ENCODE data around the gene LRRC34. TPM values are rescaled to one million over a fixed set of nuclear protein-coding genes. Genes with fewer than 3 reads are reported as not detected.

The LRRC34 gene
- total RNA-seq, 1 experiment from 2014 or later: not detected

DNA sequence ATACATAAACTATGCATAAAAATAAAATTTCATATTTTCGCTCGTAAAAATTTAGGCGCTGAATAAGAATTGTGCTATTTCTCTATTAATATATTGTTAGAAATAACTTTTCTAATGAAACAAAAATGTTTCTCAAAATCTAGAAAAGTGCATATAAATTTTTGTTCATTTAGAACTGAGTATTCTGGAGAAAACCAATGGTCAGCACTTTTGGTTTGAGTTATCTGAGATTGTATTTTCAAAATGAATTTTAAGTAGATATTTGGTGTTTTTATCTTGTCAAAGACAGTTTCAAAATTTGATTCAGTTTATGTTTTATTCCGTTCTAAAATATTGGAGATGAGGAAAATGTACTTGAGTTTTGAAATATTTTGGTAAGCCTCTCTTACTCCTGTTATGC is 25.6 kb downstream of the LRRC34 start:
- Mint-ChIP-seq H3K27ac (ENCODE audit: unreplicated experiment) (no peak overlapping the region), H3K4me3 (ENCODE audit: unreplicated experiment) (no peak overlapping the region), H3K27me3 (ENCODE audit: insufficient read depth, unreplicated experiment) (no peaks in the 10 kb centered on the region), H3K9me3 (ENCODE audit: unreplicated experiment) (no peaks in the 10 kb centered on the region), H3K4me1 (ENCODE audit: low read depth, unreplicated experiment) (no peaks in the 10 kb centered on the region), H3K36me3 (ENCODE audit: insufficient read depth, unreplicated experiment) (peaks cover 24% of the 10 kb centered on the region)
- TF ChIP-seq, protein P1, sequence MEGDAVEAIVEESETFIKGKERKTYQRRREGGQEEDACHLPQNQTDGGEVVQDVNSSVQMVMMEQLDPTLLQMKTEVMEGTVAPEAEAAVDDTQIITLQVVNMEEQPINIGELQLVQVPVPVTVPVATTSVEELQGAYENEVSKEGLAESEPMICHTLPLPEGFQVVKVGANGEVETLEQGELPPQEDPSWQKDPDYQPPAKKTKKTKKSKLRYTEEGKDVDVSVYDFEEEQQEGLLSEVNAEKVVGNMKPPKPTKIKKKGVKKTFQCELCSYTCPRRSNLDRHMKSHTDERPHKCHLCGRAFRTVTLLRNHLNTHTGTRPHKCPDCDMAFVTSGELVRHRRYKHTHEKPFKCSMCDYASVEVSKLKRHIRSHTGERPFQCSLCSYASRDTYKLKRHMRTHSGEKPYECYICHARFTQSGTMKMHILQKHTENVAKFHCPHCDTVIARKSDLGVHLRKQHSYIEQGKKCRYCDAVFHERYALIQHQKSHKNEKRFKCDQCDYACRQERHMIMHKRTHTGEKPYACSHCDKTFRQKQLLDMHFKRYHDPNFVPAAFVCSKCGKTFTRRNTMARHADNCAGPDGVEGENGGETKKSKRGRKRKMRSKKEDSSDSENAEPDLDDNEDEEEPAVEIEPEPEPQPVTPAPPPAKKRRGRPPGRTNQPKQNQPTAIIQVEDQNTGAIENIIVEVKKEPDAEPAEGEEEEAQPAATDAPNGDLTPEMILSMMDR (IDR thresholded peaks at IDR 0.05; ENCODE audit: insufficient read depth in 1 of 2, low read depth in 1 of 2, low read length in 1 of 2, severe bottlenecking in 1 of 2, unreplicated experiment in 1 of 2): no peak
- POLR2A ChIA-PET: no interaction called here
- no peaks in the 10 kb centered on the region; the same call in 1 of the 2 replicates for H3K36me3 ChIP-seq (ENCODE audit: control insufficient read depth, insufficient read depth, low read length)
- no TSS peak for BruUV-seq (replicated peaks)
- no peaks in the 10 kb centered on the region for H3K4me1 ChIP-seq
- H3K9me3 ChIP-seq: no peaks in the 10 kb centered on the region
- no peaks in the 10 kb centered on the region for H3K27me3 ChIP-seq (replicated peaks; ENCODE audit: control insufficient read depth, insufficient read depth, low read length)
- no peak overlapping the region for H3K4me3 ChIP-seq (ENCODE audit: low read depth, low read length)
- intact Hi-C loops (cut with micrococcal nuclease; ENCODE audit: unreplicated experiment): no loop called here
- no peak for DNase-seq
- CTCF ChIA-PET: no interaction called here

DNA sequence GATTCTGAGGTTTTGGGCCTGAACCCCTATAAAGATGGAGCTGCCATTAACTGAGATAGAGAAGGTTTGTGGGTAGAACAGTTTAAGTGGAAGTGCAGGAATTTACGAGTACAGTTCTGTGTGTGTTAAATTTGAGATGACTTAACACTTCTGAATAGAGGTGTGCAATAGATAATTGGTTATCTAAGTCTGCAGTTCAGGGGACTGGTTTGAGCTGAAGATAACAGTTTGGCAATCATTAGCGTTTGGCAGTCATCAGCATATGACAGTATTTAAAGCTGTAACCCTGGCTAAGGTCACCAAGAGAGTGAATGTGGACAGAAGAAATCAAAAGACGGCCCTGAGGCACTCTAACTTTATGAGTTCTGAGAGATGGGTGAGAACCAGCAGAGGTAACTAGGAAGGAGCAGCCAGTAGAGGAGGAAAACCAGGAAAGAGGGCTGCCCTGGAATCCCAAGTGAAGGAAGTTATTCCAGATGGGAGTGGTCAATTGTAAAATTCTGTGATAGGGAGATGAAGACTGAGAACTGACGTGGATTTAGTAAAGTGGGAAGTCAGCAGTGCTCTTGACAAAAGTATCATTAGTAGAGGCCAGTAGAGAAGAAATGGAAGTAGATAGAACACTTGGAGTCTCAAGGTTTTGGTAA is 31.4 kb downstream of the LRRC34 start:
- no peaks in the 10 kb centered on the region for H3K9me3 Mint-ChIP-seq (ENCODE audit: unreplicated experiment)
- H3K4me1 Mint-ChIP-seq (ENCODE audit: low read depth, unreplicated experiment): no peaks in the 10 kb centered on the region
- no peaks in the 10 kb centered on the region for H3K27me3 Mint-ChIP-seq (ENCODE audit: insufficient read depth, unreplicated experiment)
- no peaks in the 10 kb centered on the region for H3K27me3 ChIP-seq (replicated peaks; ENCODE audit: control insufficient read depth, insufficient read depth, low read length)
- CTCF ChIA-PET: no interaction called here
- TF ChIP-seq, protein P1 (IDR thresholded peaks at IDR 0.05; ENCODE audit: insufficient read depth in 1 of 2, low read depth in 1 of 2, low read length in 1 of 2, severe bottlenecking in 1 of 2, unreplicated experiment in 1 of 2): no peak
- POLR2A ChIA-PET: no interaction called here
- no peak overlapping the region for H3K4me3 ChIP-seq (ENCODE audit: low read depth, low read length)
- no TSS peak for BruUV-seq (replicated peaks)
- no peaks in the 10 kb centered on the region; the same call in 1 of the 2 replicates for H3K36me3 ChIP-seq (ENCODE audit: control insufficient read depth, insufficient read depth, low read length)
- DNase-seq: no peak
- no peaks in the 10 kb centered on the region for H3K4me1 ChIP-seq
- no peaks in the 10 kb centered on the region for H3K9me3 ChIP-seq
- no peak overlapping the region for H3K4me3 Mint-ChIP-seq (ENCODE audit: unreplicated experiment)
- no peak overlapping the region for H3K27ac Mint-ChIP-seq (ENCODE audit: unreplicated experiment)
- peaks cover 57% of the 10 kb centered on the region for H3K36me3 Mint-ChIP-seq (ENCODE audit: insufficient read depth, unreplicated experiment)
- intact Hi-C loops (cut with micrococcal nuclease; ENCODE audit: unreplicated experiment): no loop called here

DNA sequence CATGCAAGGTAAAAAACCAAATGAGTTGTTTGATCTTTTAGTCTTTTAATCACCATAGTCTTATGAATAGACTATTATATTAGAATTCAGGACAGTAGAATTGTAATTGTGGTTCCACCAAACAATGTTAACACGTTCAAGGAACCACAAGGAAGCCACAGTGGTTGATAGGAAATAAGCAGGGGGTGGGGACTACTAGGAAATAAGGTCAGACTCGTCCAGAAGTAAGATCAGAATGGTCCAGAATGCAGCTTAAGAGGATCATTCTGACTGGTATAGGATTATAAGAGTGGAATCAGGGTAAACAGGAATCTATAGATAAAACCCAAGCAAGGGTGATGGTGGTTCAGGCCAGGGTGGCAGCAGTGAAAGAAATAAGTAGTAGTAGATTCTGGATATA is 32.0 kb downstream of the LRRC34 start:
- TF ChIP-seq, protein P1 (IDR thresholded peaks at IDR 0.05; ENCODE audit: insufficient read depth in 1 of 2, low read depth in 1 of 2, low read length in 1 of 2, severe bottlenecking in 1 of 2, unreplicated experiment in 1 of 2): no peak
- intact Hi-C loops (cut with micrococcal nuclease; ENCODE audit: unreplicated experiment): no loop called here
- Mint-ChIP-seq H3K4me1 (ENCODE audit: low read depth, unreplicated experiment) (no peaks in the 10 kb centered on the region), H3K27ac (ENCODE audit: unreplicated experiment) (no peak overlapping the region), H3K9me3 (ENCODE audit: unreplicated experiment) (no peaks in the 10 kb centered on the region), H3K36me3 (ENCODE audit: insufficient read depth, unreplicated experiment) (peaks cover 54% of the 10 kb centered on the region), H3K27me3 (ENCODE audit: insufficient read depth, unreplicated experiment) (no peaks in the 10 kb centered on the region), H3K4me3 (ENCODE audit: unreplicated experiment) (no peak overlapping the region)
- Histone ChIP-seq H3K27me3 (replicated peaks; ENCODE audit: control insufficient read depth, insufficient read depth, low read length) (no peaks in the 10 kb centered on the region), H3K36me3 (ENCODE audit: control insufficient read depth, insufficient read depth, low read length) (no peaks in the 10 kb centered on the region), H3K9me3 (no peaks in the 10 kb centered on the region), H3K4me3 (ENCODE audit: low read depth, low read length) (no peak overlapping the region), H3K4me1 (no peaks in the 10 kb centered on the region)
- DNase-seq: no peak
- BruUV-seq (replicated peaks): no TSS peak
- CTCF ChIA-PET: no interaction called here
- POLR2A ChIA-PET: no interaction called here

All from Caco-2 (cell line).